G401.6 (cell line): ENCODE results near the gene RCC2.
"Not testable (repeated sequence)": the region's sequence is repeated elsewhere in the genome, so short reads cannot be mapped to it uniquely, and the experiment has no call there.

Experiments used
- FAIRE-seq: peaks from 2 replicates; lab custom pipeline; 2012; peaks lifted over from hg19 to GRCh38; lab: Jason Lieb, UNC

The RCC2 gene

DNA sequence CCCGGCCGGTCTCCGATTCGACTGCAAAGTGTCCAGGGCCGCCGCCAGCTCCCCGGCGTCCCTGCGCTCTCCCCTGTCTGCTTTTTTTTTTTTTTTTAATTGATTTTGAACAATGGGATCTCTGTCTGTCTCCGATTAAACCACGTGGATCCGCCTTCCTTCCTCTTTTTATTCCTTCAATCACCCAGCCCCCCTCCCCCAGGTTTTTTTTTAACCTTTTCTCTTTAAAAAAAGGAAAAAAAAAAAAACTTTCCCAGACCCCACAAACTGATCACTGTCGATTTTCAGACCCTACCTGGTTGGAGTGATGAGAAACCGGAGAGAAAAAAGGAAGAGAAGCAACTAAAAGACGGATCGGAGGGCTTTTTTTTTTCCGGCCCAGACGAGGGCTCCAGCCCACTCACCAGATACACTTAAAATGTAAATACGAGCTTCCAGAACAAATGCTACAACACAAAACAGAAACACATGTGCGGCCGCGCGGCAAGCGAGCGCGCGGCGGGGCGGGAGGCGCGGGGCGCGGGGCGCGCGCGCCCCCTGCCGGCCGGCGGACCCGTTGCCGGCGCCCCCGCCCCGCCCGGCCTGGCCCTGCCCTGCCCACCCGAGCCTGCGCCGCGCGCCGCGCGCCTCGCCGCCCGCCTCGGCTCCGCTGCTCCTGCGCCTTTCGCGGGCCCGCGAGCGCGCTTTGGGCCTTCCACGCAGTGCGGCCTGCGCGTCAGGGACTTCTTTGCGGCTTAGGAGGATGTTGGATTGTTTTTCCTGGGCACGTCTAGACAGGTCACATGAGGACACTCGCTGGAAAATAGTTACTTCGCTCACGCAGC is at the start of gene RCC2:
RCC2 (minus strand) TSS at position 428 of the 824 bp plus-strand sequence. CDS start 1,163 bp downstream, outside the sequence.
- FAIRE-seq = no peak

DNA sequence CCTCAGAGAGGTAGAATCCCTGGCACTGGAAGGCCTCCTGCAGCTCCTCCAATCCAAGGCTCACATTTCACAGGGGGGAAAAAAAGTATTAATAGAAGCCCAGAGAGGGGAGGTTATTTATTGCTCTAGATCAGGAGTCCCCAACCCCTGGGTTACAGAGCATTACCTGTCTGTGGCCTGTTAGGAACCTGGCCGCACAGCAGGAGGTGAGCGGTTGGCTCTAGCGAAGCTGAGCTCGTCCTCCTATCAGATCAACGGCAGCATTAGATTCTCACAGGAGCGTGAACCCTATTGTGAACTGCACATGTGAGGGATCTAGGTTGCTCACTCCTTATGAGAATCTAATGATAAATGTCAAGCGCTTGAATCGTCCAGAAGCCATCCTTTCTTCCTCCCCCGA is 46.8 kb upstream of the RCC2 start:
- no peak for FAIRE-seq

GRCh38 chr1:17485281-17485680 is 45.8 kb upstream of the RCC2 start:
- no peak for FAIRE-seq

GRCh38 chr1:17481981-17482380 is 42.5 kb upstream of the RCC2 start:
- FAIRE-seq = not testable (repeated sequence)

DNA sequence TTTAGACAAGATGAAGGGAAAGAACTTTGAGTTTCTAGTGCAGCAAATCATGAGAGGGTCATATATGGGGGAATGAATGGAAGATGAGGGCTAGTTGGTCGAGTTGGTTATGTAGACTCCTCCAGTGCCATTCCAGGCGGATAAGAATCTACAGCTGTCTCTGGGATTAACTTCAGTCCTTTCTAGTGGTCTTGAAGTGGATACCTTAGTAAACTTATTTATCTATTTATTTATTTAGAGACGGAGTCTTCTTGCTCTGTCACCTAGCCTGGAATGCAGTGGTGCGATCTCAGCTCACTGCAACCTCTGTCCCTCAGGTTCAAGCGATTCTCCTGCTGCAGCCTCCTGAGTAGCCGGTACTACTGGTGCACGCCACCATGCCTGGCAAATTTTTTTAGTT is 41.4 kb upstream of the RCC2 start:
- FAIRE-seq = no peak

- no peak for FAIRE-seq
These were observed 36.3 kb upstream of the RCC2 start for GRCh38 chr1:17475752-17476151.

DNA sequence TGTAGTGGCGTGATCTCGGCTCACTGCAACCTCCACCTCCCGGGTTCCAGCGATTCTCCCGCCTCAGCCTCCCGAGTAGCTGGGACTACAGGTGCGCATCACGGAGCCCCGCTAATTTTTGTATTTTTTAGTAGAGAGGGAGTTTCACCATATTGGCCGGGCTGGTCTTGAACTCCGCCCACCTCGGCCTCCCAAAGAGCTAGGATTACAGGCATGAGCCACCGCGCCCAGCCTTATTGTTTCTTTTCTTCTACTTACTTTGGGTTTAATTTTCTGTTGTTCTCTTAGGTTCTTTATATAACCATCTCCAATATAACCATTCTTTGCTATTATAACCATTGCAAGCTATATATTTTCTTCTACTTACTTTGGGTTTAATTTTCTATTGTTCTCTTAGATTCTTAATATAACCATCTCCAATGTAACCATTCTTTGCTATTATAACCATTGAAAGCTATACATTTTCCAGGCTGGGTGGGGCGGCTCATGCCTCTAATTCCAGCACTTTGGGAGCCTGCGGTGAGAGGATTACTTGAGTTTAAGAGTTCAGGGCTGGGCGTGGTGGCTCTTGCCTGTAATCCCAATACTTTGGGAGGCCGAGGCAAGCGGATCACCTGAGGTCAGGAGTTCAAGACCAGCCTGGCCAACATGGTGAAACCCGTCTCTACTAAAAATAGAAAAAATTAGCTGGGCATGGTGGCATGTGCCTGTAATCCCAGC is 35.5 kb upstream of the RCC2 start:
- FAIRE-seq = not testable (repeated sequence)

DNA sequence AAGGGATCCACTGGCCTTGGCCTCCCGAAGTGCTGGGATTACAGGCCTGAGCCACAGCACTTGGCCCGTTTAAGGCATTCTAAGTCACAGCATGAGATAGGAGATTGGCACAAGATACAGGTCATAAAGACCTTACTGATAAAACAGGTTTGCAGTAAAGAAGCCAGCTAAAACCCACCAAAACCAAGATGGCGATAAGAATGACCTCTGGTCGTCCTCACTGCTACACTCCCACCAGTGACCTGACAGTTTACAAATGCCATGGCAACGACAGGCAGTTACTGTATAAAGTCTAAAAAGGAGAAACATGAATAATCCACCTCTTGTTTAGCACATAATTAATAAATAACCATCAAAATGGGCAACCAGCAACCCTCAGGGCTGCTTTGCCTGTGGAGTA is 33.3 kb upstream of the RCC2 start:
- no peak for FAIRE-seq

GRCh38 chr1:17471393-17471792 is 31.9 kb upstream of the RCC2 start:
- FAIRE-seq = no peak

GRCh38 chr1:17470021-17470799 is 30.7 kb upstream of the RCC2 start:
- FAIRE-seq = no peak

GRCh38 chr1:17468357-17469265 is 29.1 kb upstream of the RCC2 start:
- FAIRE-seq = not testable (repeated sequence)

DNA sequence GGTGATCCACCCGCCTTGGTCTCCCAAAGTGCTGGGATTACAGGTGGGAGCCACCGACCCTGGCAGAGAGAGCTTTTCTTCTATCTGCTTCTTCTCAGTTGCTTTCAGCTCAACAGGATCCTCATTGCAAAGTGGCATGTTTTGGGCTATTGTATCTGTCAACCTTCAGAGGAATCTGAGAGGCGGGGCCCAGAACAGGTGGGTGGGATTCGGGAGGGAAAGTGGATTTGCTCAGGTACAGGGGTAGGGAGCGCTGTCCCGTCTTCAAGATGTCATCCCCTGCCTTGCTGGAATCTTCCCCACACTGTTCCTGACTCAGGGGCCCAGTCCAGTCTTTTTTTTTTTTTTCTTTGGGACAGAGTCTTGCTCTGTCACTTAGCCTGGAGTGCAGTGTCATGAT is 26.9 kb upstream of the RCC2 start:
- FAIRE-seq = no peak

- FAIRE-seq = no peak
These were observed 25.8 kb upstream of the RCC2 start for GRCh38 chr1:17465228-17465627.

DNA sequence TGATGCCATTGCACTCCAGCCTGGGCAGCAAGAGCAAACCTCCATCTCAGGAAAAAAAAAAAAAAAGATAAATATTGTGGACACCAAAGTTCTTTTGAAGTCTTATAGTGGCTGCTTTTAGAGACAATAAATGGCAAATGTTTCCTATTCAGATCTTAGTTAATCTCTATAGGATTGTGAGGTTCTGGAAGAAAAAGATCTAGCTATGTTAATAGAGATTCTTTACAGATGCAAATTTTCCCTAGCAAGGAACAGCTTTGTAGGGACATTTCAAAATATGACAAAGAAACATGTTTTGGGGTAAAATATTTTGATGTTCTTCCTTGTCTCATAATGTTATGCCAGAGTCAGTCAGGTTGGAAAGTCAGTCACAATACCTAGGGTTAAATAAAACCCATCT is 24.5 kb upstream of the RCC2 start:
- FAIRE-seq = no peak

GRCh38 chr1:17462669-17463068 is 23.2 kb upstream of the RCC2 start:
- no peak for FAIRE-seq

DNA sequence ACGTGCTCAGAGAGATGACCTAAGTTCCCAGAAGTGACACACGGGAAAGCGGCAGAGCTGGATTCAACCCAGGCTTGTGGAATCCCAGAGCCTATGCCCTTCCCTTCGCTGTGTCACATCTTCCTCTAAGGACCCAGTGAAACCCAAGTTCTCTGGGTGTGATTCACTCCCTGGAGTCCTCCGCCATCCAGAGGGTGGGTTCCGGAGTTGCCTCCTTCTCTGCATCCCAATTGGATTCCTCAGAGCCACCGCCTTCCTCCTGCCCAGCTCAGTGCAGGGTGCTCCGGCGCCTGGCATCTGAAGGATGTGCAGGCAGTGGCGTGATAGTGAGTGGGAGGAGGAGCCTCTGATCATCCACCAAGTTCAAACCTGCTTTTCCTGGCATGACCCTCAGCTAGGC is 20.7 kb upstream of the RCC2 start:
- FAIRE-seq = no peak

DNA sequence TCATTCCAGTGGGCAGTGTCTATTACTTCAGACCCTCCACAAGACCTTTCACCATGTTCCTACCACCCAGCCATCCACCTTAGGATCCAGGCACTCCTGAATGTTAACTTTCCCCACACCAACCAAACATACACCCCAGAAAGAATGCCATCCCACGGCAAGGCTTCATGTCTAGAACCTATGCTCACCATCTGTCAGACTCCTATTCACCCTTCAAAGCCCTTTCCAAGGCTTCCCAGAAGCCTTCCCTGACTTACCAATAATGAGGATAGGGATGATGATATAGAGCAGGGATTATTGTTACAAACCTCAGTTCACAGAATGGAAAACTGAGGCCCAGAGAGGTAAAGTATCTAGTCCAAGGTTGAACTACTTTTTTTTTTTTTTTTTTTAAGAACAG is 19.3 kb upstream of the RCC2 start:
- FAIRE-seq = no peak

DNA sequence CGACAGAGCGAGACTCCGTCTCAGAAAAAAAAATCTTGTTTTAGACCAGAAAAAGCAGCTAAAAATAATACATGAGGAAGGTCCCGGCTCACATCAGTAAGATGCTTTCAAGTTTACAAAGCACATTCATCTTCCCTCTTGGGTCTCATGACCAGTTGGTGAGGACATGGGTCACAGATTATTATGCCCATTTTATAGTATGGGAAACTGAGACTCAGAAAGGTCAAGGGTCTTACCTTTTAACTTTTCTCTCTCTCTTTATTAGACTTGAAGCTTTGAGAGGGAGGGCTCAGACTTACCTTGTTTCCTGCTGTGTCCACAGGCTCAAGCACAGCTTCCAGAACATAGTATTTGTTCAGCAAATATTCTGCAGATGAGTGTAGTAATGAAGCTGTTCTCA is 13.2 kb upstream of the RCC2 start:
- no peak for FAIRE-seq

DNA sequence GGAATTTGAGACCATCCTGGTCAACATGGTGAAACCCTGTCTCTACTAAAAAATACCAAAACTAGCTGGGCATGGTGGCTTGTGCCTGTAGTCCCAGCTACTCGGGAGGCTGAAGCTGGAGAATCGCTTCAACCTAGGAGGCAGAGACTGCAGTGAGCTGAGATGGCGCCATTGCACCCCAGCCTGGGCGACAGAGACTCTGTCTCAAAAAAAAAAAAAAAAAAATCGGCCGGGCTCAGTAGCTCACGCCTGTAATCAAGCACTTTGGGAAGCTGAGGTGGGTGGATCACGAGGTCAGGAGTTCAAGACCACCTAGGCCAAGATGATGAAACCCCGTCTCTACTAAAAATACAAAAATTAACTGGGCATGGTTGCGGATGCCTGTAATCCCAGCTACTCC is 12.7 kb upstream of the RCC2 start:
- not testable (repeated sequence) for FAIRE-seq

GRCh38 chr1:17451731-17452130 is 12.3 kb upstream of the RCC2 start:
- FAIRE-seq = no peak

- no peak for FAIRE-seq
These were observed 8.1 kb upstream of the RCC2 start for GRCh38 chr1:17447501-17447992.

DNA sequence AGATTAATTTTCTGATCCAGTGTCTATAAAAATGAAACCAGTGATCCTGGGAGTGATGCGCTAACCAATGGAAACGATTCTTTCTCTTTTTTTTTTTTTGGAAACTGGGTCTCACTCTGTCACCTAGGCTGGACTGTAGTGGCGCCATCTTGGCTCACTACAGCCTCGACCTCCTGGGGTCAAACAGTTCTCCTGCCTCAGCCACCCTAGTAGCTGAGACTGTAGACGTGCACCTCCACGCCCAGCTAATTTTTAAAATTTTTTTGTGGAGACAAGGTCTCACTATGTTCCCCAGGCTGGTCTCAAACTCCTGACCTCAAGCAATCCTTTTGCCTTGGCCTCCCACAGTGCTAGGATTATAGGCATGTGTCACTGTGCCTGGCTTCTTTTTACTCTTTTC is 3.4 kb upstream of the RCC2 start:
- no peak for FAIRE-seq
